ENCODE measurements around the gene VPS8. TPM values are rescaled to one million over a fixed set of nuclear protein-coding genes. Genes with fewer than 3 reads are reported as not detected.

VPS8 gene
- total and polyA plus RNA-seq, 2 donors (not counting 1 experiment from before 2014, with no cell fraction given): 24.9 to 99.4 TPM

GRCh38 chr3:184789314-184789998, 22.5 kb upstream of the VPS8 start:
- no peaks in the 10 kb centered on the region for H3K9me3 ChIP-seq (ENCODE audit: control insufficient read depth, insufficient read depth, low read depth, low read length)
- no peak overlapping the region for H3K4me3 ChIP-seq (replicated peaks in 1 of 4; ENCODE audit: control extremely low read depth in 1 of 4, insufficient read depth in 1 of 4, low read depth in 3 of 4, low read length in 4 of 4)
- TF ChIP-seq EZH2 (IDR thresholded peaks at IDR 0.05; ENCODE audit: low read length, missing control alignments) (no peak), CTCF (conservative IDR thresholded peaks at IDR 0.05 in 1 of 2, IDR thresholded peaks at IDR 0.05 in 1 of 2; ENCODE audit: low read depth in 1 of 2, low read length in 2 of 2) (no peak)

GRCh38 chr3:184791171-184791570, 20.8 kb upstream of the VPS8 start:
- H4K20me1 ChIP-seq (ENCODE audit: control insufficient read depth, extremely low read depth, insufficient read depth, low read length): no peaks in the 10 kb centered on the region
- H3K27me3 ChIP-seq (ENCODE audit: control insufficient read depth, insufficient read depth, low read length): no peaks in the 10 kb centered on the region
- no peak overlapping the region for H3K27ac ChIP-seq (ENCODE audit: insufficient read depth, low read length)
- no peak overlapping the region for H3K9ac ChIP-seq (ENCODE audit: insufficient read depth, low read length)
- no peak overlapping the region for H3K4me2 ChIP-seq (ENCODE audit: extremely low read depth, insufficient read depth, low read length)
- no peaks in the 10 kb centered on the region for H3K9me3 ChIP-seq (ENCODE audit: control insufficient read depth, insufficient read depth, low read depth, low read length)
- no peak for DNase-seq (ENCODE audit: low read depth in 2 of 2)
- TF ChIP-seq EZH2 (IDR thresholded peaks at IDR 0.05; ENCODE audit: low read length, missing control alignments): no peak
- TF ChIP-seq CTCF (conservative IDR thresholded peaks at IDR 0.05 in 1 of 2, IDR thresholded peaks at IDR 0.05 in 1 of 2; ENCODE audit: low read depth in 1 of 2, low read length in 2 of 2): no peak
- H2AFZ ChIP-seq (ENCODE audit: low read length): no peak overlapping the region
- H3K4me3 ChIP-seq (replicated peaks in 1 of 4; ENCODE audit: control extremely low read depth in 1 of 4, insufficient read depth in 1 of 4, low read depth in 3 of 4, low read length in 4 of 4): no peak overlapping the region
- H3K36me3 ChIP-seq (ENCODE audit: control insufficient read depth, insufficient read depth, low read length): no peaks in the 10 kb centered on the region
- H3K79me2 ChIP-seq (ENCODE audit: control insufficient read depth, insufficient read depth, low read length): no peaks in the 10 kb centered on the region
- peaks cover 9% of the 10 kb centered on the region for H3K4me1 ChIP-seq (ENCODE audit: control insufficient read depth, extremely low read depth, insufficient read depth, low read length)

More at GRCh38 chr3:184789314-184789998, 22.5 kb upstream of the VPS8 start:
- H3K36me3 ChIP-seq (ENCODE audit: control insufficient read depth, insufficient read depth, low read length): no peaks in the 10 kb centered on the region
- no peaks in the 10 kb centered on the region for H4K20me1 ChIP-seq (ENCODE audit: control insufficient read depth, extremely low read depth, insufficient read depth, low read length)
- no peak overlapping the region for H3K27ac ChIP-seq (ENCODE audit: insufficient read depth, low read length)
- H3K27me3 ChIP-seq (ENCODE audit: control insufficient read depth, insufficient read depth, low read length): no peaks in the 10 kb centered on the region
- no peaks in the 10 kb centered on the region for H3K79me2 ChIP-seq (ENCODE audit: control insufficient read depth, insufficient read depth, low read length)
- H3K9ac ChIP-seq (ENCODE audit: insufficient read depth, low read length): no peak overlapping the region
- H3K4me2 ChIP-seq (ENCODE audit: extremely low read depth, insufficient read depth, low read length): no peak overlapping the region
- H3K4me1 ChIP-seq (ENCODE audit: control insufficient read depth, extremely low read depth, insufficient read depth, low read length): peaks cover 15% of the 10 kb centered on the region
- H2AFZ ChIP-seq (ENCODE audit: low read length): no peak overlapping the region
- no peak for DNase-seq (ENCODE audit: low read depth in 2 of 2)

DNA sequence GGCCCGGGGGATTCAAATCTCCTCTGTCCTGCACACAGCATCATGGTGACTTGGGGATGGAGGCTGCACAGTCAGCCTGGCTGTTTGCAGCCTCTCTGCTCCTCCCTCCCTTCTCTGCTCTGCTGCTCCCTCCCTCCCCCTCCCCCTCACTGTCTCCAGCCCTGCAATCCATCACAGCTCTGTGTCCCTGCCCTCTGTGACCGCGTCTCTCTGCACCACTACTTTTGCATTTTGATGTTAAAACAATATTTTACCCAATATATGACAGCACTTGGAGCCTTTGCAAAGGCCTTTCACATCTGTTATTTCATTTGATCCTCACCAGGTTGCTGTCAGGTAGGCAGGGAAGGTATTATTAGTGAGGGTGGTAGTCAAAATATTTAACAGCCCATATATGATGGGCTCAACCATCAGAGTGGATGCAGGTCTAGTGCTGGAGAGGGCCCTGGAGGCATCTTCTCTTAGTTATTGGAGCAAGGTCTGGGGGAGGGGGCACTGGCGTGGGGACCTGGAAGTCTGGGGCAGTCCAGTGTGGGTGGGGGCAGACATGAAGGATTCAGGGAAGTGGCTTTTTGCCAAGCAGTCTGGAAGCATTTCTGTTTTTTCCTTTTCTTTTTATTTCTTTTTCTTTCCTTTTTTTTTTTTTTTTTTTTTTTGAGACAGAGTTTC, 16.3 kb upstream of the VPS8 start:
- Histone ChIP-seq H3K4me3 (replicated peaks in 1 of 4; ENCODE audit: control extremely low read depth in 1 of 4, insufficient read depth in 1 of 4, low read depth in 3 of 4, low read length in 4 of 4) (no peak overlapping the region), H3K4me1 (ENCODE audit: control insufficient read depth, extremely low read depth, insufficient read depth, low read length) (no peaks in the 10 kb centered on the region), H4K20me1 (ENCODE audit: control insufficient read depth, extremely low read depth, insufficient read depth, low read length) (no peaks in the 10 kb centered on the region), H3K79me2 (ENCODE audit: control insufficient read depth, insufficient read depth, low read length) (no peaks in the 10 kb centered on the region), H2AFZ (ENCODE audit: low read length) (no peak overlapping the region), H3K27me3 (ENCODE audit: control insufficient read depth, insufficient read depth, low read length) (no peaks in the 10 kb centered on the region), H3K9ac (ENCODE audit: insufficient read depth, low read length) (no peak overlapping the region), H3K9me3 (ENCODE audit: control insufficient read depth, insufficient read depth, low read depth, low read length) (no peaks in the 10 kb centered on the region), H3K4me2 (ENCODE audit: extremely low read depth, insufficient read depth, low read length) (no peak overlapping the region), H3K36me3 (ENCODE audit: control insufficient read depth, insufficient read depth, low read length) (no peaks in the 10 kb centered on the region), H3K27ac (ENCODE audit: insufficient read depth, low read length) (no peak overlapping the region)
- TF ChIP-seq CTCF (conservative IDR thresholded peaks at IDR 0.05 in 1 of 2, IDR thresholded peaks at IDR 0.05 in 1 of 2; ENCODE audit: low read depth in 1 of 2, low read length in 2 of 2): no peak
- no peak for TF ChIP-seq EZH2 (IDR thresholded peaks at IDR 0.05; ENCODE audit: low read length, missing control alignments)
- no peak for DNase-seq (ENCODE audit: low read depth in 2 of 2)
